OCI-LY1 (cell line): Measurements from ENCODE around the gene LIMS2.

Source experiments
- EZH2 ChIP-seq: fragments of 200-600 bp; sonication (generic), shearing (Covaris generic); IDR thresholded peaks from 2 replicates; pipeline ENCODE4 v1.8.0; 2017; ENCODE audit warnings: borderline replicate concordance, mixed run types, mild to moderate bottlenecking, antibody characterized with exemption, low read length, moderate library complexity, mixed read lengths
- TF ChIP-seq, protein P1 (sequence below): fragments of 200-600 bp; sonication (generic), shearing (Covaris generic); IDR thresholded peaks from 2 replicates; pipeline ENCODE4 v1.5.1; 2017; ENCODE audit warnings: mild to moderate bottlenecking, antibody characterized with exemption, low read length, moderate library complexity, mixed read lengths

DNA sequence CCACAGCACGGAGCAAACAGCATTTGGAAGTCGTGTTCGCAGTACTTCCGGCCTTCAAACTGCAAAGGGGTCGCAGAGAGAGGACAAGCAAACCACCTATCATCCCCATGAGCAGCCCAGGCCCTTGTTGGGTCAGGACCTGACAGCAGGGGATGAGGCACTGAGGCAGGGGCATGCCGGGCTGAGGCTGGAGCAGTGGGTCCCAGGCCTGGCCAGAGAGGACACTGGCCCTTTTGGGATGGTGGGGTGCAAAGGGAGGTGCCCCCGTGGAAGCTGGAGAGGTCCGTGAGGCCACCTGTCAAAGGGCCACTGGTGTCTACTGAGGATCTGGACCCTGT is 20.5 kb downstream of the LIMS2 start:
- TF ChIP-seq, protein P1, sequence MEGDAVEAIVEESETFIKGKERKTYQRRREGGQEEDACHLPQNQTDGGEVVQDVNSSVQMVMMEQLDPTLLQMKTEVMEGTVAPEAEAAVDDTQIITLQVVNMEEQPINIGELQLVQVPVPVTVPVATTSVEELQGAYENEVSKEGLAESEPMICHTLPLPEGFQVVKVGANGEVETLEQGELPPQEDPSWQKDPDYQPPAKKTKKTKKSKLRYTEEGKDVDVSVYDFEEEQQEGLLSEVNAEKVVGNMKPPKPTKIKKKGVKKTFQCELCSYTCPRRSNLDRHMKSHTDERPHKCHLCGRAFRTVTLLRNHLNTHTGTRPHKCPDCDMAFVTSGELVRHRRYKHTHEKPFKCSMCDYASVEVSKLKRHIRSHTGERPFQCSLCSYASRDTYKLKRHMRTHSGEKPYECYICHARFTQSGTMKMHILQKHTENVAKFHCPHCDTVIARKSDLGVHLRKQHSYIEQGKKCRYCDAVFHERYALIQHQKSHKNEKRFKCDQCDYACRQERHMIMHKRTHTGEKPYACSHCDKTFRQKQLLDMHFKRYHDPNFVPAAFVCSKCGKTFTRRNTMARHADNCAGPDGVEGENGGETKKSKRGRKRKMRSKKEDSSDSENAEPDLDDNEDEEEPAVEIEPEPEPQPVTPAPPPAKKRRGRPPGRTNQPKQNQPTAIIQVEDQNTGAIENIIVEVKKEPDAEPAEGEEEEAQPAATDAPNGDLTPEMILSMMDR, result no peak
- no peak for TF ChIP-seq EZH2
